ENCODE measurements around the gene HIPK3.
A peak's percentile ranks its signal among the peaks of the same experiment; 100 is the strongest.
"Not testable (repeated sequence)": the region's sequence is repeated elsewhere in the genome, so short reads cannot be mapped to it uniquely, and the experiment has no call there.

The HIPK3 gene

GRCh38 chr11:33358150-33358831 lies 101.1 kb downstream of the HIPK3 start:
- Histone ChIP-seq H3K4me3 (ENCODE audit: low read length) (no peak overlapping the region), H3K27ac (ENCODE audit: low read depth, low read length) (no peak overlapping the region), H3K27me3 (ENCODE audit: control insufficient read depth, insufficient read depth, low read length) (no peaks in the 10 kb centered on the region), H3K9ac (ENCODE audit: low read length) (no peak overlapping the region), H3K36me3 (ENCODE audit: control insufficient read depth, insufficient read depth, low read length) (peaks cover 4% of the 10 kb centered on the region), H3K4me1 (ENCODE audit: control insufficient read depth, insufficient read depth, low read length) (no peaks in the 10 kb centered on the region)

- Histone ChIP-seq H3K4me1 (ENCODE audit: control insufficient read depth, insufficient read depth, low read length) (no peaks in the 10 kb centered on the region), H3K4me3 (ENCODE audit: low read length) (no peak overlapping the region), H3K9ac (ENCODE audit: low read length) (no peak overlapping the region), H3K36me3 (ENCODE audit: control insufficient read depth, insufficient read depth, low read length) (no peaks in the 10 kb centered on the region), H3K27me3 (ENCODE audit: control insufficient read depth, insufficient read depth, low read length) (no peaks in the 10 kb centered on the region), H3K27ac (ENCODE audit: low read depth, low read length) (no peak overlapping the region)
These were observed 103.5 kb downstream of the HIPK3 start for GRCh38 chr11:33360642-33361041.

GRCh38 chr11:33362051-33362910 lies 105.1 kb downstream of the HIPK3 start:
- Histone ChIP-seq H3K27me3 (ENCODE audit: control insufficient read depth, insufficient read depth, low read length) (no peaks in the 10 kb centered on the region), H3K9ac (ENCODE audit: low read length) (no peak overlapping the region), H3K36me3 (ENCODE audit: control insufficient read depth, insufficient read depth, low read length) (no peaks in the 10 kb centered on the region), H3K27ac (ENCODE audit: low read depth, low read length) (no peak overlapping the region), H3K4me3 (ENCODE audit: low read length) (no peak overlapping the region), H3K4me1 (ENCODE audit: control insufficient read depth, insufficient read depth, low read length) (no peaks in the 10 kb centered on the region)

- Histone ChIP-seq H3K27me3 (ENCODE audit: control insufficient read depth, insufficient read depth, low read length) (no peaks in the 10 kb centered on the region), H3K4me3 (ENCODE audit: low read length) (no peak overlapping the region), H3K36me3 (ENCODE audit: control insufficient read depth, insufficient read depth, low read length) (no peaks in the 10 kb centered on the region), H3K9ac (ENCODE audit: low read length) (no peak overlapping the region), H3K4me1 (ENCODE audit: control insufficient read depth, insufficient read depth, low read length) (no peaks in the 10 kb centered on the region), H3K27ac (ENCODE audit: low read depth, low read length) (no peak overlapping the region)
These were observed 109.7 kb downstream of the HIPK3 start for GRCh38 chr11:33366918-33367317.

GRCh38 chr11:33368475-33368874 lies 111.3 kb downstream of the HIPK3 start:
- H3K36me3 ChIP-seq (ENCODE audit: control insufficient read depth, insufficient read depth, low read length); H3K4me1 ChIP-seq (ENCODE audit: control insufficient read depth, insufficient read depth, low read length); H3K27me3 ChIP-seq (ENCODE audit: control insufficient read depth, insufficient read depth, low read length); H3K9ac ChIP-seq (ENCODE audit: low read length); H3K27ac ChIP-seq (ENCODE audit: low read depth, low read length); H3K4me3 ChIP-seq (ENCODE audit: low read length): not testable (repeated sequence)

- H3K36me3 ChIP-seq (ENCODE audit: control insufficient read depth, insufficient read depth, low read length) = no peaks in the 10 kb centered on the region
- no peak overlapping the region for H3K9ac ChIP-seq (ENCODE audit: low read length)
- H3K27ac ChIP-seq (ENCODE audit: low read depth, low read length) = no peak overlapping the region
- H3K27me3 ChIP-seq (ENCODE audit: control insufficient read depth, insufficient read depth, low read length) = no peaks in the 10 kb centered on the region
- H3K4me1 ChIP-seq (ENCODE audit: control insufficient read depth, insufficient read depth, low read length) = no peaks in the 10 kb centered on the region
- no peak overlapping the region for H3K4me3 ChIP-seq (ENCODE audit: low read length)
These were observed 111.8 kb downstream of the HIPK3 start for GRCh38 chr11:33368931-33369330.

- peaks cover 10% of the 10 kb centered on the region for H3K27me3 ChIP-seq (ENCODE audit: control insufficient read depth, insufficient read depth, low read length)
- H3K9ac ChIP-seq (ENCODE audit: low read length) = no peak overlapping the region
- no peaks in the 10 kb centered on the region for H3K36me3 ChIP-seq (ENCODE audit: control insufficient read depth, insufficient read depth, low read length)
- H3K27ac ChIP-seq (ENCODE audit: low read depth, low read length) = no peak overlapping the region
- H3K4me3 ChIP-seq (ENCODE audit: low read length) = no peak overlapping the region
- no peaks in the 10 kb centered on the region for H3K4me1 ChIP-seq (ENCODE audit: control insufficient read depth, insufficient read depth, low read length)
These were observed 116.5 kb downstream of the HIPK3 start for GRCh38 chr11:33373636-33374035.

- Histone ChIP-seq H3K27me3 (ENCODE audit: control insufficient read depth, insufficient read depth, low read length) (peaks cover 10% of the 10 kb centered on the region), H3K27ac (ENCODE audit: low read depth, low read length) (no peak overlapping the region), H3K4me3 (ENCODE audit: low read length) (peak overlapping the region; percentile 48), H3K4me1 (ENCODE audit: control insufficient read depth, insufficient read depth, low read length) (no peaks in the 10 kb centered on the region), H3K9ac (ENCODE audit: low read length) (no peak overlapping the region), H3K36me3 (ENCODE audit: control insufficient read depth, insufficient read depth, low read length) (no peaks in the 10 kb centered on the region)
These were observed 118.1 kb downstream of the HIPK3 start for GRCh38 chr11:33375236-33375635.

GRCh38 chr11:33375688-33376311 lies 118.6 kb downstream of the HIPK3 start, which contains the start of gene KIAA1549L:
TSS of gene KIAA1549L (plus strand) at chr11:33376108.
- no peak within 1 kb of the TSS for H3K27ac ChIP-seq (ENCODE audit: low read depth, low read length)
- peaks cover 10% of the 10 kb centered on the region for H3K27me3 ChIP-seq (ENCODE audit: control insufficient read depth, insufficient read depth, low read length)
- H3K9ac ChIP-seq (ENCODE audit: low read length) = no peak within 1 kb of the TSS
- H3K4me1 ChIP-seq (ENCODE audit: control insufficient read depth, insufficient read depth, low read length) = no peaks in the 10 kb centered on the region
- H3K4me3 ChIP-seq (ENCODE audit: low read length) = peak within 1 kb of the TSS; percentile 48
- no peaks in the 10 kb centered on the region for H3K36me3 ChIP-seq (ENCODE audit: control insufficient read depth, insufficient read depth, low read length)

GRCh38 chr11:33376331-33377310 lies 119.4 kb downstream of the HIPK3 start:
- peak overlapping the region; percentile 48 for H3K4me3 ChIP-seq (ENCODE audit: low read length)
- no peak overlapping the region for H3K9ac ChIP-seq (ENCODE audit: low read length)
- peaks cover 10% of the 10 kb centered on the region for H3K27me3 ChIP-seq (ENCODE audit: control insufficient read depth, insufficient read depth, low read length)

GRCh38 chr11:33377412-33378370 lies 120.5 kb downstream of the HIPK3 start:
- Histone ChIP-seq H3K27ac (ENCODE audit: low read depth, low read length) (no peak overlapping the region), H3K27me3 (ENCODE audit: control insufficient read depth, insufficient read depth, low read length) (peaks cover 10% of the 10 kb centered on the region), H3K4me1 (ENCODE audit: control insufficient read depth, insufficient read depth, low read length) (no peaks in the 10 kb centered on the region), H3K9ac (ENCODE audit: low read length) (no peak overlapping the region), H3K36me3 (ENCODE audit: control insufficient read depth, insufficient read depth, low read length) (no peaks in the 10 kb centered on the region), H3K4me3 (ENCODE audit: low read length) (no peak overlapping the region)

More at GRCh38 chr11:33376331-33377310, 119.4 kb downstream of the HIPK3 start:
- Histone ChIP-seq H3K27ac (ENCODE audit: low read depth, low read length) (no peak overlapping the region), H3K4me1 (ENCODE audit: control insufficient read depth, insufficient read depth, low read length) (no peaks in the 10 kb centered on the region), H3K36me3 (ENCODE audit: control insufficient read depth, insufficient read depth, low read length) (no peaks in the 10 kb centered on the region)
